Epithelial cell of proximal tubule (primary cell): ENCODE data around the gene DNMT3L. TPM values are rescaled to one million over a fixed set of nuclear protein-coding genes. Genes with fewer than 3 reads are reported as not detected.

Experiments used
- DNase-seq: peaks from one replicate; pipeline ENCODE4 v3.0.0-alpha.2; 2011; ENCODE audit warnings: low read depth
- H3K4me3 ChIP-seq: 2 replicates; pipeline ENCODE4 v1.5.1; 2011; ENCODE audit warnings: low read depth, mild to moderate bottlenecking, low read length
- total RNA-seq: library from RNA; depleted of rRNA; stranded (reverse); fragments of >200 nt; gene quantifications from 2 replicates; pipeline ENCODE4 v1.2.3, GENCODE V29; 2015
- TF ChIP-seq, protein P1 (sequence below): conservative IDR thresholded peaks from 2 replicates; pipeline ENCODE4 v1.5.1; 2012; ENCODE audit warnings: low read depth, mild to moderate bottlenecking, low read length

The DNMT3L gene
- total RNA-seq, 1 donor from 2014 or later, result not detected

DNA sequence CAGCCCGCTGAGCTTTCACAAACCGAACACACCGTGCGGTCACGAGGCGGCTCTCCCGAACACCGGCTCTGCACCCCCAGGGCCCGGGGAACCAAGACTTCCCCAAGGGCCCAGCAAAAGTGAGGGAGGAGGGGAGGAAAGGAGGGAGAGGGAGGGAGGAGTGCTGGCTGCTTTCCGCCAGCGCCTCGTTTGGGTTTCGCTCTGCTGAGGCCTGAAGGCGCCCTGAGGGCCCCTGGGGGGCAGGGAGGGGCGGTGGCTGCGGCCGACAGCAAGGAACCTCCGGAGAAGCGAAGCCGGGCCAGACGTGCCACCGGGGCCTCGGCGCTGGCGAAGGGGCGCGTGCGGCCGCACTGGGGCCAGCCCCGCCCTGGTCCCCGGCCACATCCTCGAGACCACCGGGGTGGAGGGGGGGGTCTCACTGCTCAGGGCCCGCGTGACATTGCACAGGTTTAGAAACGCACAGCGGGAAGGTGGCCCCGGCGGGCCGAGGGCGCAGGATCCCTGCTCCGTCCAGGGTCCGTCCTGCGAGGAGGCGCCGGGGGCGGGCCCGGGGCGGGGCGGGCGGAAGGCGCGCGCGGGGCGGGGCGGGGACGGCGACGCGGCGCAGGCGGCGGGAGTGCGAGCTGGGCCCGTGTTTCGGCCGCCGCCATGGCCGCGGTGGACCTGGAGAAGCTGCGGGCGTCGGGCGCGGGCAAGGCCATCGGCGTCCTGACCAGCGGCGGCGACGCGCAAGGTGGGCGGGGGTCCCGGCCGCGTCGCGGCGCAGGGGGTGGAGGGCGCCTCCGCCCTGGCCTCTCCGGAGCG is 38.0 kb upstream of the DNMT3L start, which contains the start of gene PFKL:
Gene PFKL, plus strand, starts transcription at position 596 of the 804 bp plus-strand sequence. Its CDS starts 53 bp downstream, at position 649.
- no peak for DNase-seq
- TF ChIP-seq, protein P1, sequence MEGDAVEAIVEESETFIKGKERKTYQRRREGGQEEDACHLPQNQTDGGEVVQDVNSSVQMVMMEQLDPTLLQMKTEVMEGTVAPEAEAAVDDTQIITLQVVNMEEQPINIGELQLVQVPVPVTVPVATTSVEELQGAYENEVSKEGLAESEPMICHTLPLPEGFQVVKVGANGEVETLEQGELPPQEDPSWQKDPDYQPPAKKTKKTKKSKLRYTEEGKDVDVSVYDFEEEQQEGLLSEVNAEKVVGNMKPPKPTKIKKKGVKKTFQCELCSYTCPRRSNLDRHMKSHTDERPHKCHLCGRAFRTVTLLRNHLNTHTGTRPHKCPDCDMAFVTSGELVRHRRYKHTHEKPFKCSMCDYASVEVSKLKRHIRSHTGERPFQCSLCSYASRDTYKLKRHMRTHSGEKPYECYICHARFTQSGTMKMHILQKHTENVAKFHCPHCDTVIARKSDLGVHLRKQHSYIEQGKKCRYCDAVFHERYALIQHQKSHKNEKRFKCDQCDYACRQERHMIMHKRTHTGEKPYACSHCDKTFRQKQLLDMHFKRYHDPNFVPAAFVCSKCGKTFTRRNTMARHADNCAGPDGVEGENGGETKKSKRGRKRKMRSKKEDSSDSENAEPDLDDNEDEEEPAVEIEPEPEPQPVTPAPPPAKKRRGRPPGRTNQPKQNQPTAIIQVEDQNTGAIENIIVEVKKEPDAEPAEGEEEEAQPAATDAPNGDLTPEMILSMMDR, result no peak
- peak within 1 kb of the TSS; percentile 79 for H3K4me3 ChIP-seq

DNA sequence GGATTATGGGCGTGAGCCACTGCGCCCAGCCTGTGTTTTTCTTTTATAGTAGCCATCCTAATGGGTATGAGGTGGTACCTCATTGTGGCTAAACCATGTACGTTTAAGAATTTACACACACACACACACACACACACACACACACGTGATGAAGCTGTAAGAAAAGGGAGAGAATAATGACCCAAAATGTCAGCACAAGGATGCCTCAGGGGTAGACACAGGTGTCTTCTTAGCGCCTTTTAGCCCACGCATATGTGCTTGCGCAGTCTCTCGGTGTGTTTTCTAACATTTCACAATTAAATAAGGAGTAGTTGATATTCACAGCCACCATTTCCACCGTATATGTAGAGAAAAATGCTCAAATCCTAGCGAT is 37.4 kb upstream of the DNMT3L start:
- DNase-seq, result no peak
- peak overlapping the region; percentile 79 for H3K4me3 ChIP-seq
- TF ChIP-seq, protein P1, result no peak

DNA sequence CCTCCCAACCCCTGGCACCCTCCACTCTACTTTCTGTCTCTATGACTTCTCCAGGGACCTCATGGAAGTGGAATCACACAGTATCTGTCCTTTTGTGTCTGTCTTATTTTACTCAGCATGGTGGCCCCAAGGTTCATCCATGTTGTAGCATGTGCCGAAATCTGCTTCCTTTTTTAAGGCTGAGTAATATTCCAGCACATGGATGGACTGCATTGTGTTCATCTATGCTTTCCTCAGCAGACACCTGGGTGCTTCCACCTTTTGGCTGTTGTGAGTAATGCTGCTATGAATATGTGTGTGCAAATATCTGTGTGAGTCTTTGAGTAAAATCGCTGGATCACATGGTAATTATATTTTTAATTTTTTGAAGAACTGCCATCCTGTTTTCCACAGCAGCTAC is 36.6 kb upstream of the DNMT3L start:
- H3K4me3 ChIP-seq, result no peak overlapping the region
- DNase-seq, result no peak
- TF ChIP-seq, protein P1, result peak; percentile 33

DNA sequence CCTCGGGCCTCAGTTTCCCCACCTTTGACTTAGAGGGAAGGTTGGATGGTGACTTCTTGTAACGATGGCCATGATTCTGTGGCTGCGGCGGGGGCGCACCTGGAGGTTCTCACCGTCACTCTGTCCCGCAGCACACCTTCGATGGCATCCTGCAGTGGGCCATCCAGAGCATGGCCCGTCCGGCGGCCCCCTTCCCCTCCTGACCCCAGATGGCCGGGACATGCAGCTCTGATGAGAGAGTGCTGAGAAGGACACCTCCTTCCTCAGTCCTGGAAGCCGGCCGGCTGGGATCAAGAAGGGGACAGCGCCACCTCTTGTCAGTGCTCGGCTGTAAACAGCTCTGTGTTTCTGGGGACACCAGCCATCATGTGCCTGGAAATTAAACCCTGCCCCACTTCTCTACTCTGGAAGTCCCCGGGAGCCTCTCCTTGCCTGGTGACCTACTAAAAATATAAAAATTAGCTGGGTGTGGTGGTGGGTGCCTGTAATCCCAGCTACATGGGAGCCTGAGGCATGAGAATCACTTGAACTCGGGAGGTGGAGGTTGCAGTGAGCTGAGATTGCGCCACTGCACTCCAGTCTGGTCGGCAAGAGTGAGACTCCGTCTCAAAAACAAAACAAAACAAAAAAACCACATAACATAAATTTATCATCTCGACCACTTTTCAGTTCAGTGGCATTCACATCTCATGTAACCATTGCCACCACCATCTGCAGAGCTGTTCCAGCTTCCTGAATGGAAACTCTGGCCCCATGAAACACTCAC is 36.0 kb upstream of the DNMT3L start:
- TF ChIP-seq, protein P1, result peak; percentile 86
- no peak overlapping the region for H3K4me3 ChIP-seq
- DNase-seq, result no peak

DNA sequence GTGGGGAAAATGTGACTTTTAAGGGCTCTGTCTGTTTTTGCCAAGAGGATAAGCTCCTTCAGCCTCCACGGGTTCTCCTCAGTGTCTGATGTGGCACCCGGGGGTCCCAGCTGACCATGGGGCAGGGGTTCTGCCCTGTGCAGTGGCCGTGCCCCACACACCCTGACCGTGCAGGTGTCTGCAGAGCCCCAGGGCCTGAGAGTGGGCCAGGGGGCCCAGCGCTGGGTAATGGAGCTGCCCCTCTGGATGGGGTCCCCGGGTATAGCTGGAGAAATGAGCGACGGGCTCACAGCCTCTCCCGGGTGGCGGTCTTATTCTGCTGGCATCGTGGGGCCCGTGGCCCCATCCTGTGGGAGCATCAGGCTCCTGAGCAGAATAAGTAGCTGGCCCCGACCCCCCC is 35.2 kb upstream of the DNMT3L start:
- TF ChIP-seq, protein P1, result no peak
- no peak for DNase-seq
- no peak overlapping the region for H3K4me3 ChIP-seq

DNA sequence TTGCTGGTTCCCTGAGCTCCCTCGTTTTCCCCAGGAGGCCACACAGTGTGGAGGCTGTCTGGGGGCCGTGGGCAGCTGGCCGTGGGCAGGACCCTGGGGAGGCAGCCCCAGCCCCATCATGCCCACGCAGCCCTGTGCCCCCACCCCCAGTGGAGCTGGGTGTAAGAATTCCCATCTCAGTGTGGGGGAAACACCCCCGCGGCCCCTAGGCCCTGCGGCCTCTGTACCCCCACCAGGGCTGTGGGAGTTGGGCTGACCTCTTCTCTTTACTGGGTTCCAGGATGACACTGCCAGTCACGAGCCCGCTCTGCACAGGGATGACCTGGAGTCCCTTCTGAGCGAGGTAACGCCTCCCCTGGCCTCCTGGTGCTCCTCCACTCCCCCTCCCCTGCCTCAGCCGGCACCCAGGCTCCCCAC is 34.4 kb upstream of the DNMT3L start:
- H3K4me3 ChIP-seq, result no peak overlapping the region
- TF ChIP-seq, protein P1, result no peak
- DNase-seq, result no peak
